K562 (cell line): ENCODE measurements around the gene ENTPD6. TPM values are rescaled to one million over a fixed set of nuclear protein-coding genes. Genes with fewer than 3 reads are reported as not detected.

ENCODE experiments used
- E2F1 ChIP-seq: sonication (generic); formaldehyde crosslinking; IDR thresholded peaks from 2 replicates; pipeline ENCODE4 v1.8.1; 2023; ENCODE audit warnings: mild to moderate bottlenecking, missing genetic modification reagents, moderate library complexity
- ETV5 ChIP-seq: sonication (generic); formaldehyde crosslinking; IDR thresholded peaks from 2 replicates; pipeline ENCODE4 v1.4.0; 2020; ENCODE audit warnings: low read depth, mild to moderate bottlenecking, missing genetic modification reagents
- HMGN3 ChIP-seq: IDR thresholded peaks from 2 replicates; pipeline ENCODE4 v1.6.1; 2011; ENCODE audit warnings: borderline replicate concordance, low read depth, mild to moderate bottlenecking, mixed read lengths, low read length; ENCODE audit not compliant: insufficient read length; ENCODE audit errors: extremely low read depth
- KLF1 ChIP-seq: fragments of 450-650 bp; IDR thresholded peaks from 2 replicates; pipeline ENCODE4 v1.6.1; 2016; ENCODE audit warnings: missing genetic modification characterization, missing compliant biosample characterization
- NFATC3 ChIP-seq: fragments of 450-650 bp; IDR thresholded peaks from 2 replicates; pipeline ENCODE4 v1.6.1; 2017; ENCODE audit warnings: mild to moderate bottlenecking
- PHF20 ChIP-seq: fragments of 450-650 bp; IDR thresholded peaks from 2 replicates; pipeline ENCODE4 v1.6.1; 2018; ENCODE audit not compliant: partially characterized antibody
- SMAD2 ChIP-seq: fragments of 150-350 bp; IDR thresholded peaks from 2 replicates; pipeline ENCODE4 v1.6.1; 2014; ENCODE audit warnings: low read depth, mild to moderate bottlenecking, low read length
- ZBTB11 ChIP-seq, 3 experiments: fragments of 200-800 bp in 1 of 3; fragments of 250-450 bp in 1 of 3; fragments of 450-650 bp in 1 of 3; sonication (Bioruptor Pico) in 1 of 3; sonication (Bioruptor generic) in 1 of 3; formaldehyde crosslinking in 1 of 3; IDR thresholded peaks; 2 replicates each; pipeline versions ENCODE4 v1.6.1 to v1.8.0; 2016 to 2022; ENCODE audit warnings: mild to moderate bottlenecking in 2 of 3, missing genetic modification characterization in 2 of 3, missing compliant biosample characterization in 1 of 3, moderate library complexity in 1 of 3
- ZBTB2 ChIP-seq: fragments of 450-650 bp; IDR thresholded peaks from 2 replicates; pipeline ENCODE4 v1.6.1; 2016; ENCODE audit warnings: antibody characterized with exemption
- ZNF398 ChIP-seq: fragments of 250-450 bp; sonication (Bioruptor Pico); IDR thresholded peaks from 2 replicates; pipeline ENCODE4 v1.8.0; 2021; ENCODE audit warnings: moderate library complexity, mild to moderate bottlenecking, inconsistent platforms
- ZNF512 ChIP-seq: IDR thresholded peaks from 2 replicates; pipeline ENCODE4 v1.6.1; 2016; ENCODE audit warnings: missing genetic modification characterization, missing compliant biosample characterization
- ZNF740 ChIP-seq, 3 experiments: fragments of 200-800 bp in 1 of 3; sonication (Bioruptor generic) in 1 of 3; sonication (generic) in 1 of 3; formaldehyde crosslinking in 1 of 3; IDR thresholded peaks; 2 replicates each; pipeline versions ENCODE4 v1.6.1 to v1.8.0; 2016 to 2022; ENCODE audit warnings: mild to moderate bottlenecking in 2 of 3, missing compliant biosample characterization in 2 of 3, missing genetic modification characterization in 2 of 3, missing genetic modification reagents in 1 of 3
- ZNF77 ChIP-seq: fragments of 250-450 bp; sonication (Bioruptor Pico); IDR thresholded peaks from 2 replicates; pipeline ENCODE4 v1.5.0; 2020
- ZZZ3 ChIP-seq: fragments of 450-650 bp; IDR thresholded peaks from 2 replicates; pipeline ENCODE4 v1.6.1; 2016; ENCODE audit warnings: antibody characterized with exemption, mild to moderate bottlenecking, moderate library complexity
- polyA plus RNA-seq, 8 experiments: library from polyadenylated mRNA; depleted of rRNA in 4 of 8; stranded (reverse) in 5 of 8; unstranded in 3 of 8; fragments of >200 nt; fragmentation: Nextera tagmentation in 2 of 8; fragmentation: Illumina TruSeq in 1 of 8; extraction: Ambion mirVana in 2 of 8; extraction: Trizol in 1 of 8; gene quantifications; 2 replicates each; pipeline versions ENCODE4 v1.2.1 to v1.2.3, GENCODE V29; 2011 to 2014; ENCODE audit warnings: inconsistent platforms in 1 of 8, missing spikeins in 1 of 8
- total RNA-seq, 7 experiments: library from RNA; depleted of rRNA in 6 of 7; stranded (reverse); fragments of >200 nt in 6 of 7; fragmentation: Illumina TruSeq in 2 of 7; extraction: Trizol in 2 of 7; gene quantifications; 2 replicates each; pipeline versions ENCODE4 v1.2.1 to v1.2.3, GENCODE V29; 2011 to 2021; ENCODE audit warnings: low replicate concordance in 1 of 7

ENTPD6 gene
- total and polyA plus RNA-seq, 9 of the 15 experiments (the other 6 are each of a cell fraction or from before 2014, with no cell fraction given), result 0.82 to 36.8 (median 22.4) TPM

GRCh38 chr20:25195014-25195961 is at the start of gene ENTPD6 (continued):
- peak; percentile 32; the same call in 1 of the 2 replicates for TF ChIP-seq ZNF740 (CRISPR knock-in tag; IDR thresholded peaks at IDR 0.05)
- peak in 1 of 2 experiments; percentile 42; a peak in 1 of 4 replicates for TF ChIP-seq ZNF740 (tag; IDR thresholded peaks at IDR 0.05)
- no peak for TF ChIP-seq ZNF77
- TF ChIP-seq ZNF398 (CRISPR knock-in tag), result no peak
- TF ChIP-seq NFATC3, result no peak
- TF ChIP-seq ZZZ3, result no peak
- no peak for TF ChIP-seq E2F1
- TF ChIP-seq HMGN3, result peak; percentile 68
- TF ChIP-seq ZBTB11 (CRISPR knock-in tag; IDR thresholded peaks at IDR 0.05), result no peak
- TF ChIP-seq ZNF512 (tag), result no peak
- TF ChIP-seq ZBTB2, result peak; percentile 97
- TF ChIP-seq PHF20, result no peak
- TF ChIP-seq ETV5 (CRISPR knock-in tag), result peak; percentile 36; the same call in 1 of the 2 replicates
- no peak for TF ChIP-seq SMAD2
- no peak for TF ChIP-seq KLF1 (tag)
